Keratinocyte (primary cell): ENCODE results near the gene ICA1L. TPM values are rescaled to one million over a fixed set of nuclear protein-coding genes. Genes with fewer than 3 reads are reported as not detected.

ENCODE experiments used
- DNase-seq: peaks from one replicate; pipeline ENCODE4 v3.0.0-alpha.2; 2011; ENCODE audit warnings: low read depth, missing footprints, low spot score
- FAIRE-seq: peaks from 2 replicates; lab custom pipeline; 2011; peaks lifted over from hg19 to GRCh38; lab: Jason Lieb, UNC
- H2AFZ ChIP-seq: 2 replicates; pipeline ENCODE4 v1.6.0; 2012; ENCODE audit warnings: low read length, control low read depth, inconsistent platforms; ENCODE audit not compliant: control insufficient read depth
- H3K27ac ChIP-seq: 2 replicates; pipeline ENCODE4 v1.5.1; 2011; ENCODE audit warnings: low read length; ENCODE audit not compliant: control insufficient read depth, insufficient read depth
- H3K27me3 ChIP-seq: 3 replicates; pipeline ENCODE4 v1.6.0; 2011; ENCODE audit warnings: low read length; ENCODE audit not compliant: control insufficient read depth, insufficient read depth; ENCODE audit errors: extremely low read depth
- H3K36me3 ChIP-seq, 2 experiments: 2 replicates in 1 of 2; 3 replicates in 1 of 2; pipeline ENCODE4 v1.5.1; 2011; ENCODE audit warnings: low read length in 2 of 2, mild to moderate bottlenecking in 1 of 2; ENCODE audit not compliant: control insufficient read depth in 2 of 2, insufficient read depth in 2 of 2; ENCODE audit errors: extremely low read depth in 1 of 2
- H3K4me1 ChIP-seq: 3 replicates; pipeline ENCODE4 v1.5.1; 2011; ENCODE audit warnings: low read length; ENCODE audit not compliant: control insufficient read depth, insufficient read depth; ENCODE audit errors: extremely low read depth
- H3K4me2 ChIP-seq: 3 replicates; pipeline ENCODE4 v1.6.0; 2011; ENCODE audit warnings: low read depth, low read length; ENCODE audit not compliant: control insufficient read depth, insufficient read depth; ENCODE audit errors: extremely low read depth
- H3K4me3 ChIP-seq, 3 experiments: fragments of 200-600 bp in 1 of 3; sonication (generic) in 1 of 3; 2 replicates in 2 of 3; 3 replicates in 1 of 3; pipeline ENCODE4 v1.5.1; 2011 to 2016; ENCODE audit warnings: low read length in 3 of 3, mild to moderate bottlenecking in 3 of 3, control low read depth in 2 of 3, inconsistent platforms in 1 of 3, low read depth in 1 of 3, mixed read lengths in 1 of 3, mixed run types in 1 of 3, moderate library complexity in 1 of 3; ENCODE audit not compliant: control insufficient read depth in 2 of 3, insufficient read depth in 2 of 3; ENCODE audit errors: extremely low read depth in 1 of 3
- H3K79me2 ChIP-seq: 2 replicates; pipeline ENCODE4 v1.6.0; 2012; ENCODE audit warnings: low read length; ENCODE audit not compliant: control insufficient read depth, insufficient read depth
- H3K9ac ChIP-seq: 3 replicates; pipeline ENCODE4 v1.6.0; 2011; ENCODE audit warnings: low read length; ENCODE audit not compliant: control insufficient read depth, insufficient read depth; ENCODE audit errors: extremely low read depth
- H3K9me1 ChIP-seq: 3 replicates; pipeline ENCODE4 v1.6.0; 2011; ENCODE audit warnings: low read length; ENCODE audit not compliant: control insufficient read depth, insufficient read depth; ENCODE audit errors: extremely low read depth
- H3K9me3 ChIP-seq: 2 replicates; pipeline ENCODE4 v1.5.1; 2012; ENCODE audit warnings: low read depth, low read length; ENCODE audit not compliant: control insufficient read depth
- H4K20me1 ChIP-seq: 3 replicates; pipeline ENCODE4 v1.6.0; 2011; ENCODE audit warnings: low read length; ENCODE audit not compliant: control insufficient read depth, insufficient read depth; ENCODE audit errors: extremely low read depth
- CTCF ChIP-seq, 3 experiments: IDR thresholded peaks in 1 of 3; conservative IDR thresholded peaks in 1 of 3; optimal IDR thresholded peaks in 1 of 3; 2 replicates in 2 of 3; 3 replicates in 1 of 3; pipeline versions ENCODE3 to v1.5.1; 2011; ENCODE audit warnings: low read length in 3 of 3, mild to moderate bottlenecking in 3 of 3, moderate library complexity in 2 of 3, control low read depth in 1 of 3, inconsistent platforms in 1 of 3; ENCODE audit not compliant: insufficient read depth in 2 of 3; ENCODE audit errors: extremely low read depth in 1 of 3
- EZH2 ChIP-seq: IDR thresholded peaks from one replicate; pipeline ENCODE4 v1.6.1; 2012; ENCODE audit warnings: inconsistent platforms, mild to moderate bottlenecking, low read length, moderate library complexity
- dilution Hi-C: fragments of 300-500 bp; cut with MboI; formaldehyde crosslinking; loops from one replicate; pipeline ENCODE4 v1.7.0; 2020; ENCODE audit warnings: low sequenced_read_pairs; ENCODE audit not compliant: extremely low pct_ligation_motif_present
- polyA plus RNA-seq, 5 experiments: library from polyadenylated mRNA; depleted of rRNA in 3 of 5; stranded (reverse) in 3 of 5; stranded (forward) in 1 of 5; unstranded in 1 of 5; fragments of >200 nt; gene quantifications; 1 replicate in 1 of 5; 2 replicates in 3 of 5; 3 replicates in 1 of 5; pipeline versions ENCODE4 v1.2.1 to v1.2.3, GENCODE V29; 2011 to 2012; ENCODE audit warnings: missing spikeins in 2 of 5, low read depth in 1 of 5, low replicate concordance in 1 of 5

ICA1L gene
- polyA plus RNA-seq, 1 donor (not counting 4 experiments of a cell fraction or from before 2014, with no cell fraction given) = 2.2 TPM

GRCh38 chr2:202881570-202881969 is 10.0 kb upstream of the ICA1L start:
- Histone ChIP-seq H4K20me1 (no peaks in the 10 kb centered on the region), H3K27ac (no peak overlapping the region), H3K4me1 (no peaks in the 10 kb centered on the region), H3K27me3 (no peaks in the 10 kb centered on the region), H2AFZ (no peak overlapping the region), H3K4me3 (no peak overlapping the region), H3K9me1 (no peaks in the 10 kb centered on the region), H3K9ac (no peak overlapping the region), H3K4me2 (no peak overlapping the region), H3K79me2 (no peaks in the 10 kb centered on the region), H3K36me3 (peaks cover 3 to 4% of the 10 kb centered on the region in 2 experiments), H3K9me3 (no peaks in the 10 kb centered on the region)
- DNase-seq (no peak), FAIRE-seq (no peak)
- TF ChIP-seq CTCF (optimal IDR thresholded peaks at IDR 0.05 in 1 of 3, IDR thresholded peaks at IDR 0.05 in 1 of 3, conservative IDR thresholded peaks at IDR 0.05 in 1 of 3; ENCODE audit: extremely low read depth in 1 of 3, insufficient read depth in 2 of 3, low read length in 3 of 3) = no peak
- TF ChIP-seq EZH2 = no peak
- dilution Hi-C loops = no loop called here

- Histone ChIP-seq H2AFZ (no peak overlapping the region), H3K9ac (no peak overlapping the region), H3K79me2 (no peaks in the 10 kb centered on the region), H3K4me2 (no peak overlapping the region), H3K4me3 (no peak overlapping the region), H3K27me3 (no peaks in the 10 kb centered on the region), H3K9me1 (peaks cover 2% of the 10 kb centered on the region), H3K9me3 (no peaks in the 10 kb centered on the region), H3K36me3 (peaks cover 0 to 2% of the 10 kb centered on the region in 2 experiments), H4K20me1 (no peaks in the 10 kb centered on the region), H3K4me1 (no peaks in the 10 kb centered on the region), H3K27ac (no peak overlapping the region)
- dilution Hi-C loops = no loop called here
- peak; percentile 13 for FAIRE-seq
- DNase-seq = no peak
- TF ChIP-seq CTCF (optimal IDR thresholded peaks at IDR 0.05 in 1 of 3, IDR thresholded peaks at IDR 0.05 in 1 of 3, conservative IDR thresholded peaks at IDR 0.05 in 1 of 3; ENCODE audit: extremely low read depth in 1 of 3, insufficient read depth in 2 of 3, low read length in 3 of 3) (no peak), EZH2 (no peak)
These were observed 6.1 kb upstream of the ICA1L start for GRCh38 chr2:202877699-202878098.
